ENCODE measurements around the gene OXSR1. TPM values are rescaled to one million over a fixed set of nuclear protein-coding genes. Genes with fewer than 3 reads are reported as not detected.

OXSR1 gene
- total RNA-seq, 6 experiments from 2014 or later = 12.0 to 20.3 (median 15.2) TPM

DNA sequence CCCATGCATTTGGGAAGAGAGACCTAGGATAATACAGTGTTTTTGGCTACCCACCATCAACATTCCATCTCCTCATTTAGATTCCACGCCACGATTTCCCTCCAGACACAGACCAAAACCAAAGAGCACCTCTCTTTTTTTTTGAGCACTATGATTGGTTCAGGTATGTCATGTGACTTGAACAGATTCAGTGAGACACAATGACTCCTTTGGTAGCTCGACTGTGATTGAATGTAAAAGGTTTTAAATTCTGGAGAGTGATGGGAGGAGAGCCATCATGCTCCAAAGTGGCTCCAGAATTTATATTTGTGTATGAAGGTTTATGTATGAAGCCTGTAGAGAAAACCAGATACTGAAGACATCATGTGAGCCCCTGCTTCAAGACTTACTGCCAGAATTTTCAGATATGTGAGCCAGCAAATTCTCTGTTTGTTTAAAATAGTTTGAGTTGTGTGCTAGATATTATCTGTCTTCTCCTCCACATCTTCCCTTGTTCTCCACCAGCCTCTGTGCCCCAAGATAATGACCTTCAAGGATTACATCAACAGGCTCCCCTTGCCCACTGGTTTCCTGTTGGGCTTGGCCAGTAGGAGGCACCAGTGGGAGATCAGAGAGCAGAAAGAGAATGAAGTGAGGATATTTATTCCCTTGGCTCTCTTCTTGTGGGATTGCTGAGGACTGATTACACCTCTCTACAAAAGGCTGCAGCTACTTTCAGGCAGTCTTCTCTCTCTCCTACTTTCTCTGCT is 14.4 kb upstream of the OXSR1 start:
- 78% methylated on average over 3 of the region's 3 CpGs for WGBS (ENCODE audit: insufficient coverage, low coverage, low lambda C conversion rate, missing lambda C conversion rate)
- H3K27ac ChIP-seq = peak overlapping the region in 1 of 3 donors; percentile 24
- H3K36me3 ChIP-seq = no peaks in the 10 kb centered on the region
- intact Hi-C loops (cut with DNase I) = no loop called here
- TF ChIP-seq CTCF (IDR thresholded peaks at IDR 0.05) (no peak), POLR2A (IDR thresholded peaks at IDR 0.05) (no peak)
- H3K27me3 ChIP-seq = no peaks in the 10 kb centered on the region
- no peak for DNase-seq
- no peaks in the 10 kb centered on the region for H3K9me3 ChIP-seq
- H3K4me3 ChIP-seq = no peak overlapping the region
- ATAC-seq = no peak
- H3K4me1 ChIP-seq = no peaks in the 10 kb centered on the region

DNA sequence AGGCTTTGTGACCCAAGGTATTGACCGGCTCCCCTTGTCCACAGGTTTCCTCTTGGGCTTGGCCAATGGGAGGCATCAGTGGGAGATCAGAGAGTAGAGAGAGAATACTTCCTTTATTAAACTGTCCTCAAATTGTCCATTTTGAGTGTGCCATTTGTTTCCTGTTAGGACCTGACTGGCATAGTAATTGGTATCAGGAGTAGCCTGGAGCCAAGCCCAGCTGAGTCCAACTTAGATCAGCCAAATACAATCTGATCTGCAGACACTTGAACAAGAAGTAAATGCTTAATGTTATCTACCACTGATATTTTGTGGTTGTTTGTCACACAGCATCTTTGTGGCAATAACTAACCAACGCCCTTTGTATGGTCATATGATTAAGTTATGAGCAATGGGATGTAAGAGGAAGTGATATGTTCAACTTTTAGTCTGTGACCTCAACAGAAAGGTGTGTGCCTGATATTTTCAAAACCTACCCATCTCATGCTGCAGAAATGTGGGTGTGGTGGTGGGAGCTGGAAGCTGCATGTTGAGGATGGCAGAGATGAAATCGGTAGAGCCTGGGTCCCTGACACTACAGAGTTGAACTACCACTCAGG is 13.6 kb upstream of the OXSR1 start:
- peak in 3 of 4 donors; percentile 13 to 38 (median 28) for ATAC-seq
- TF ChIP-seq POLR2A (IDR thresholded peaks at IDR 0.05) (no peak), CTCF (IDR thresholded peaks at IDR 0.05) (no peak)

DNA sequence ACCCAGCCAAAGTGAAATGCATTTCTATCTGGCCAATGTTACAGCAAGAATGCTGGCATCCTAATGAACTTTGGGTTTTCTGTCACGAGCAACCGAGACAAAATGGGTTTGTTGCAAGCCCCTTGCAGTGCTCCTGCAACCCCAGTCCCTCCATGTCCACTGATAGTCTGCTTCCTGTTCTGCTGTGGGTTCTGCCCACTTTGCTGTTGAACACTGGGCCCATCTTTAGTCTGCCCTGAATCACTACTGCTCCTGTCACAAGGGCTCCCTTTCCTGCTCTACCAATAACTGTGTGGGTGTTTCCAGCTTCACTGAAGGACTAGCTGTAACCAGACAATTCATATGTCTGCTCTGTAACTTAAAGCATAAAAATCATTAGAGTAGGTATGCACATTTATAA is 12.7 kb upstream of the OXSR1 start:
- DNase-seq = no peak
- intact Hi-C loops (cut with DNase I) = no loop called here
- H3K27ac ChIP-seq = no peak overlapping the region
- TF ChIP-seq POLR2A (IDR thresholded peaks at IDR 0.05) = no peak
- no peak for TF ChIP-seq CTCF (IDR thresholded peaks at IDR 0.05)
- no peaks in the 10 kb centered on the region for H3K27me3 ChIP-seq
- H3K4me3 ChIP-seq = no peak overlapping the region
- no peaks in the 10 kb centered on the region for H3K4me1 ChIP-seq
- ATAC-seq = no peak
- no peaks in the 10 kb centered on the region for H3K36me3 ChIP-seq
- whole genome bisulfite sequencing (ENCODE audit: insufficient coverage, low coverage, low lambda C conversion rate, missing lambda C conversion rate) = 90% methylated on average over 2 of the region's 2 CpGs
- no peaks in the 10 kb centered on the region for H3K9me3 ChIP-seq

More for the DNA sequence above, 13.6 kb upstream of the OXSR1 start:
- Histone ChIP-seq H3K9me3 (no peaks in the 10 kb centered on the region), H3K27me3 (no peaks in the 10 kb centered on the region), H3K4me1 (no peaks in the 10 kb centered on the region), H3K27ac (no peak overlapping the region), H3K4me3 (no peak overlapping the region), H3K36me3 (no peaks in the 10 kb centered on the region)
- intact Hi-C loops (cut with DNase I) = no loop called here
- no peak for DNase-seq
- 66% methylated on average over 3 of the region's 3 CpGs for WGBS (ENCODE audit: insufficient coverage, low coverage, low lambda C conversion rate, missing lambda C conversion rate)

DNA sequence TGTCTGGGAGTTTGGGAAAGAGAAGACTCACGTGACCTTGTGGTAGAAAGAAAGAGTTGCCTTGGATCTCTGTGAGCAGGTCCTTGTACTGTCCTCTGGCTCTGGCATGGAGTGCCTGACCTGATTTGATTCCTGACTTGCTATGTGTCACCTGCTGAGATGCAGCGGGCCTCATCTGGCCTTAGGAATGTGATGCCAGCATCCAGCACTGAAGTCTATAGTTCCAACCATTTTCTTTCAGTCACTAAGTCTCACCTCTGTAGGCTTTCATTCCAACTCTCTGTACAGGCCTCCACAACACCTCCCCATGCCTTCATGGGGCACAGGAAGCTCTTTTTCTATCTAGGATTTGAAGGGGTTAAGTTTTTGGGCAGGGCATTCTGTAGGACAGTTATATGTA is 12.1 kb upstream of the OXSR1 start:
- WGBS (ENCODE audit: insufficient coverage, low coverage, low lambda C conversion rate, missing lambda C conversion rate) = 100% methylated on average over 1 of the region's 2 CpGs
- Histone ChIP-seq H3K9me3 (no peaks in the 10 kb centered on the region), H3K4me3 (no peak overlapping the region), H3K4me1 (no peaks in the 10 kb centered on the region), H3K27me3 (no peaks in the 10 kb centered on the region), H3K27ac (no peak overlapping the region), H3K36me3 (no peaks in the 10 kb centered on the region)
- no peak for ATAC-seq
- no peak for TF ChIP-seq CTCF (IDR thresholded peaks at IDR 0.05)
- no peak for TF ChIP-seq POLR2A (IDR thresholded peaks at IDR 0.05)
- intact Hi-C loops (cut with DNase I) = no loop called here
- DNase-seq = no peak
